ENCODE results near the gene USP20. TPM values are rescaled to one million over a fixed set of nuclear protein-coding genes. Genes with fewer than 3 reads are reported as not detected.
"Not testable (repeated sequence)": the region's sequence is repeated elsewhere in the genome, so short reads cannot be mapped to it uniquely, and the experiment has no call there.

Gene USP20
- total RNA-seq, result 5.4 and 8.9 TPM in 2 replicates

- DNase-seq (ENCODE audit: low read depth in 2 of 2), result peak; percentile 96 to 98
Measured at GRCh38 chr9:129835128-129835859, at the start of gene USP20, which contains the start of gene C9orf78. Gene USP20, plus strand, starts transcription at chr9:129835458. Its CDS starts 17,098 bp downstream, at chr9:129852556. Gene C9orf78, minus strand, starts transcription at chr9:129835275. Its CDS starts 54 bp downstream, at chr9:129835221.

GRCh38 chr9:129785866-129786265 is 49.4 kb upstream of the USP20 start:
- DNase-seq (ENCODE audit: low read depth in 2 of 2), result no peak

- no peak for DNase-seq (ENCODE audit: low read depth in 2 of 2)
Measured at GRCh38 chr9:129786481-129786880, 48.8 kb upstream of the USP20 start.

DNA sequence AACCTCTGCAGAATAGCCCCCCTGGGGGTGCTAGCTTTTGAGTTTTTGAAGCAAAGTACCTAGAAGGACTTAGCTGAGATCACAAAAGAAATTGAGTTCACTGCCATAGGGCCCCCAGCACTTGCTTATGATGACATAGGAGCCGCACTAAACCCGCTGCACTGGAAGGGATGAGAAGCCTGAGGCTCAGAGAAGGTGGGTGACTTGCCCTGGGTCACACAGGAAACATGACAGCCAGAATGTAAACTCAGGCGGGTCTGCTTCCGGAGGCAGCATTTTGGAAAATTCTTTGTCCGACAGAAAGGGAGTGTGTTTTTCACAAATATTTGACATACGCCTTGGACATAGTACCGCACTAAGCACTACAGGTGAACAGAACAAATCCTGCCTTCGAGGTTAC is 40.7 kb upstream of the USP20 start:
- no peak for DNase-seq (ENCODE audit: low read depth in 2 of 2)

- not testable (repeated sequence) for DNase-seq (ENCODE audit: low read depth in 2 of 2)
Measured at GRCh38 chr9:129796029-129796428, 39.2 kb upstream of the USP20 start.

GRCh38 chr9:129798973-129799372 is 36.3 kb upstream of the USP20 start:
- no peak for DNase-seq (ENCODE audit: low read depth in 2 of 2)

GRCh38 chr9:129801504-129801903 is 33.8 kb upstream of the USP20 start:
- DNase-seq (ENCODE audit: low read depth in 2 of 2), result no peak

GRCh38 chr9:129802833-129803675 is 32.2 kb upstream of the USP20 start, which contains the start of gene TOR1B:
Gene TOR1B, plus strand, starts transcription at chr9:129803184. Its CDS starts 29 bp downstream, at chr9:129803213.
- peak; percentile 93 to 96 for DNase-seq (ENCODE audit: low read depth in 2 of 2)

GRCh38 chr9:129803676-129804060 is 31.6 kb upstream of the USP20 start:
- no peak for DNase-seq (ENCODE audit: low read depth in 2 of 2)

GRCh38 chr9:129806061-129806460 is 29.2 kb upstream of the USP20 start:
- no peak for DNase-seq (ENCODE audit: low read depth in 2 of 2)

GRCh38 chr9:129809346-129809745 is 25.9 kb upstream of the USP20 start:
- no peak for DNase-seq (ENCODE audit: low read depth in 2 of 2)

DNA sequence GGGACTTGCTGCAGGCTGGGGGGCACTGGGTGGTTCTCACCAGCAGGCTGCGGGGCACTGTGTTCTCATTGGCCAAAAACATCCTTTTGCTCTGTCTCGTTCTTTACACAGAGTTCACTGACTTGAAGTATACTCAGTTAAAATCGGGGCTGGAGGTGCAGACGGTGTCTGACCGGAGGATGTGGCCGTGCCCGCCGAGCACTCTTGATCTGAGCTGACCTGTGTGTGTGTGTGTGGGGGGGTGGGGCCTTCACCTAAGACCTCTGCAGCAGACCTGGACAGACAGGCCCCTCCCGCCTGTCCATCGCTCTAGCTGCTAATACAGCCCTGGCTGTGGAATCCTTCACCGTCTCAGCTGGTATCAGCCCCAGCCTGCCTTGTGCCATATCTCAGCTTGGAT is 25.1 kb upstream of the USP20 start:
- DNase-seq (ENCODE audit: low read depth in 2 of 2), result no peak

DNA sequence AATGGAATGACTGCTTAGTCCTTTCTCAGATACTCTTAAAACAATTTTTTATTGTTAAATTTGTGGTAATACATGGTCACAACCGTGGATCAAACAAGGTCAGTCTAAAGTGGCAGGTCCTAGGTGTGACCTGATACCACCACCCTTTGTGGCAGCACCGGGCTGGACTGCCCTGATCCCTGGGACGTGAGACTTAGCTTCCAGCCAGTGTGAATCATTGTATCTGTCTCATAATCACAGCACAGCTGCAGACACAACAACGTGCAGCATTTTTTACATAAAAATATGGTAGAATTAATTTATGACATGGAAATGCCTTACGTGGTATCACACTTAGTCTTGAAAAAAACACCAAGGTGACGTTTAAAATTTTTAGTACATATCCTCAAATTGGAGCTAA is 24.5 kb upstream of the USP20 start:
- DNase-seq (ENCODE audit: low read depth in 2 of 2), result no peak

DNA sequence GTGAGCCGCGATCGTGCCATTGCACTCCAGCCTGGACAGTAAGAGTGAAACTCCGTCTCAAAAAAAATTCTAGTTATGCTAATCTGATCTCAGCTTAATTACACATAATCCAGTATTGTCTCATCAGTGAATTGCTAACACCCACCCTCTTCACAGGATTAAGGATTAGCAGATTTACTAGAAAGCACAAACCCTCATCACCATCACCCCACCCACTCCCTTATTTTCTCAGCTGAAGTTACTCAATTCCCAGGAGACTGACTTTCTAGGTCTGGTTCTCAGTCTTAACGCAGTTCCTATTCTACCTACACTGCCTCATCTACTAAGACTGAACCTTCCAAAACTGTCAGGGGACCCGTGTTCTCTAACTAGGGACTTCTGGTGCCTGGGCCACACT is 23.3 kb upstream of the USP20 start:
- DNase-seq (ENCODE audit: low read depth in 2 of 2), result no peak

- no peak for DNase-seq (ENCODE audit: low read depth in 2 of 2)
Measured at GRCh38 chr9:129812385-129812784, 22.9 kb upstream of the USP20 start.

DNA sequence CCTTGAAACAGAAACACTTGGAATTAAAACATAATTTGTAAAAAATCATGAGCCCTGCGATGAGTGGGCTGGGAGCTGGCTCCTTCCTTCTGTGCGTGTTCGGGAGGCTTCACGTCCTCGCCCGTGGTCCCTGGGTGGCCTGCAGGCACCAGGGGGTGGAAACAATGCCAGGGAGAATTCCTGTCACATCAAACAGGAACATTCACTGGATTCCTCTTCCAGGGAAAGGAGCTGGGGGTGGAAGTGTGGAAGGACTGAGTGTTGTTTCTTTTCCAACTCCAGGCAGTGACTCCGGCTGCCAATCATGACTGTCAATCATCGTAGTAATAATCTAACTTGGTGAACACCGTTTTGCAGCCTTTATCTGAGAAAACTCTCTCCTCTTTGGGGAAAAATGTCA is 21.6 kb upstream of the USP20 start:
- no peak for DNase-seq (ENCODE audit: low read depth in 2 of 2)

DNA sequence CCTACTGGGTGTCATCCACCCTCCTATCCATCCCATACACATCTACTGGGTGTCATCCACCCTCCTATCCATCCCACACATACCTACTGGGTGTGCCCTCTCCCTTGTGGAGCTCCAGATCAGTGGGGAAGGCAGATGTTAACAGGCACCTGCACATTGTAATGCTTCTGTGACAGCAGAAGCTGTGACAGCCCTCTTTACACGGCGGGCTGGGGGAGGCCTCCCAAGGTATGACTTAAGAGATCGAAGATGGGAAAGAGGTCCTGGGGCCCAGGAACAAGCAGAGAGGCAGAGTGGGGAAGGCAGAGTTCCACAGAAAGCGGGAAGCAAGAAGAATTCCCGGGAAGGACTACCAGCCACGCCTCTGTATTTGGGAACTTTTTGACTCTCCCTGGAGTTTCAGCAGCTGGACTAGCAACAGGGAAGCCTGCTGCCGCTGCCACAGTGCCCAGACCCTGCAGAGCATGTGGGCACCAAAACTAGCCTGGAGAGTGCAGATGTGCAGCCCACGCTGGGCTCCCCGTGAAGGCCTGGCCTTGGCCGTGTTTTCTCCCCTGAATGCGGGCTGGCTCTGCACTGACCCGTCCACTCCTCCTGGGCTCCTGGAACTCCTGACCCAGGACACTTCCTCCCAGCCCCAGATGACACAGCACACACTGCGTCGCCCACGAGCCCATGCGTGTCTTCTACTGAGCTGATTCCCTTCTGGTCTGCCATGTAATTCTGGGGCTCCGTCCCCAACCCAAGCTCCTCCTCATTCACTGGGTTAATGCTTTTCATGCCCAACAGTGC is 20.6 kb upstream of the USP20 start:
- no peak for DNase-seq (ENCODE audit: low read depth in 2 of 2)

DNA sequence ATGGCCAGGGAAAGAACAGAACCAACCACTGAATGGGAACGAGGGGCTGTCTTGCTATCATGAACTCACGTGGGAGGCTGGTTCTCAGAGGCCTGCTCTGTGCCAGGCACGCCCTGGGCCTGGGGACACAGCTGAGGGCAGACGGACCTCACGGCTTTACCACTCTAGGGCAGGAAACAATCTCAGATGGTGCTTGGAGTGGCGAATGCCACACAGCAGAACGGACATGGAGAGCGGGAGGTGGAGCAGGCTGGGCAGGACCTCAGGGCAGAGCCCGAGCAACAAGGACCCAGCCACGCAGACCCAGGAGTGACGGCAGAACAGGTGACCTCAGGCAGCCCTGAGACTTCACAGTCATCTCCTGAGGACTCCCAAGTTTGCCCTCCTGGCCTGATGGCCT is 20.0 kb upstream of the USP20 start:
- DNase-seq (ENCODE audit: low read depth in 2 of 2), result no peak

- no peak for DNase-seq (ENCODE audit: low read depth in 2 of 2)
Measured at GRCh38 chr9:129816501-129817435, 18.5 kb upstream of the USP20 start.

DNA sequence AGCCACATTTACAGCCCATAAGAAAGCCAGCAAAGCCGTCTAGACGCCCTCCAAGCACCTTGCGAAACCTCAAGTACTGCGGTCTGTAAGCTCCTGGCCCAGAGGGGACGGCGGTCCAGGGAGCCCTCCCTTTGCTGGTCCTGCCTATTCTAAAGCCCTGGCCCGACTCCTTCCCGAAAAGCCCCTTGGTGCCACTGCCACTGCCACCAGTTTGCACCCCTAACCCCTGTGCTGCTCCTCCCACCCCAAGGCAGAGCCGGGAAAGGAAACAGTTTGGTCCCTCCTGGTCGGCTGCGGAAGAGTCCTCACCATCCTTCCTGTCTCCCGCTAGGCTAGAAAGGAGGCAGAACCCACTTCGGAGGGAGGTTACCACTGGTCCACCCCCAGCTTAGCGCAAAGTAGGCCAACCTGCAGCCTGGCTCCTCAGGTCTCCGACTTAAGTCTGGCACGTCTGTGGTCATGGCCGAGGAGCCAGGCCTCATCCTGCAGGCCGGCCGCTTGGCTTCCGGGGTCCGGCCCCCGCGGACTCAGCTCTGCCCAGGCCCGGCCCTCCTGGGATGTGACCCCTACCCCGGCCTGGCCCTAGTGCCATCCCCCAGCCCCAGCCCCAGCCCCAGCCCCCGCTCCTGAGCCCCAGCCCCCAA is 12.2 kb upstream of the USP20 start:
- DNase-seq (ENCODE audit: low read depth in 2 of 2), result peak; percentile 8 to 45
